IMR-90 (cell line): ENCODE results near the gene C5. TPM values are rescaled to one million over a fixed set of nuclear protein-coding genes. Genes with fewer than 3 reads are reported as not detected.

ENCODE experiments used
- ATAC-seq: fragments of 200-7000 bp; cut with Tn5 transposase; 2 replicates; pipeline ENCODE4 v1.9.1; 2020; ENCODE audit warnings: low read depth, mild to moderate bottlenecking, moderate library complexity
- BruUV-seq: library from RNA; stranded (reverse); fragments of 400-500 nt; replicated peaks from 2 replicates; lab custom pipeline; 2021; lab: Mats Ljungman, UMichigan
- CTCF ChIA-PET: fragments of 300-600 bp; formaldehyde crosslinking; extraction: SDS; loops from one replicate; lab custom pipeline; 2021; ENCODE audit warnings: antibody characterized with exemption; lab: Yijun Ruan, JAX
- POLR2A ChIA-PET: fragments of 300-600 bp; sonication (Branson Sonifier 250); formaldehyde crosslinking; loops from one replicate; lab custom pipeline; 2022; ENCODE audit warnings: antibody characterized with exemption; ENCODE audit not compliant: unreplicated experiment; lab: Charles Lee
- DNase-seq: peaks from one replicate; pipeline ENCODE4 v3.0.0; 2013
- H2AFZ ChIP-seq: replicated peaks from 2 replicates; pipeline ENCODE3; 2013; ENCODE audit warnings: low read length, mild to moderate bottlenecking; ENCODE audit not compliant: poor library complexity
- H2AK5ac ChIP-seq: 2 replicates; pipeline ENCODE4 v1.6.1; 2013; ENCODE audit warnings: low read depth, low read length, inconsistent platforms
- H2AK9ac ChIP-seq: replicated peaks from 2 replicates; pipeline ENCODE3; 2013; ENCODE audit warnings: mild to moderate bottlenecking, low read depth, low read length, moderate library complexity; ENCODE audit not compliant: poor library complexity
- H2BK120ac ChIP-seq: 2 replicates; pipeline ENCODE4 v1.6.1; 2013; ENCODE audit warnings: low read depth, low read length, inconsistent platforms
- H2BK15ac ChIP-seq: 3 replicates; pipeline ENCODE4 v1.6.1; 2013; ENCODE audit warnings: low read depth, low read length, inconsistent platforms
- H2BK20ac ChIP-seq: 2 replicates; pipeline ENCODE4 v1.6.1; 2013; ENCODE audit warnings: low read depth, mild to moderate bottlenecking, inconsistent platforms, low read length, moderate library complexity
- H2BK5ac ChIP-seq: 2 replicates; pipeline ENCODE4 v1.6.1; 2013; ENCODE audit warnings: mild to moderate bottlenecking, low read depth, low read length, inconsistent platforms; ENCODE audit not compliant: poor library complexity, severe bottlenecking
- H3K14ac ChIP-seq: replicated peaks from 2 replicates; pipeline ENCODE4 v1.6.1; 2013; ENCODE audit warnings: low read depth, low read length, inconsistent platforms
- H3K18ac ChIP-seq: 2 replicates; pipeline ENCODE4 v1.6.1; 2013; ENCODE audit warnings: low read depth, low read length, control low read depth
- H3K23ac ChIP-seq: 2 replicates; pipeline ENCODE4 v1.6.1; 2013; ENCODE audit warnings: low read depth, low read length, inconsistent platforms
- H3K27ac ChIP-seq: 2 replicates; pipeline ENCODE4 v1.5.1; 2013; ENCODE audit warnings: mild to moderate bottlenecking, control low read depth, low read length; ENCODE audit not compliant: insufficient read depth
- H3K27me3 ChIP-seq: 2 replicates; pipeline ENCODE4 v1.6.1; 2013; ENCODE audit warnings: low read length; ENCODE audit not compliant: control insufficient read depth, insufficient read depth
- H3K36me3 ChIP-seq: 2 replicates; pipeline ENCODE4 v1.6.1; 2013; ENCODE audit warnings: low read length, mixed read lengths; ENCODE audit not compliant: control insufficient read depth, insufficient read depth
- H3K4ac ChIP-seq: 2 replicates; pipeline ENCODE4 v1.6.1; 2013; ENCODE audit warnings: low read depth, low read length, inconsistent platforms
- H3K4me1 ChIP-seq: 2 replicates; pipeline ENCODE4 v1.6.1; 2013; ENCODE audit warnings: low read length, mixed read lengths; ENCODE audit not compliant: control insufficient read depth, insufficient read depth
- H3K4me2 ChIP-seq: 2 replicates; pipeline ENCODE4 v1.6.1; 2013; ENCODE audit warnings: low read depth, mild to moderate bottlenecking, control low read depth, low read length, moderate library complexity
- H3K4me3 ChIP-seq: 2 replicates; pipeline ENCODE4 v1.5.1; 2013; ENCODE audit warnings: low read depth, mild to moderate bottlenecking, control low read depth, low read length, moderate library complexity; ENCODE audit not compliant: insufficient read depth
- H3K56ac ChIP-seq: 2 replicates; pipeline ENCODE4 v1.6.1; 2013; ENCODE audit warnings: low read length, inconsistent platforms; ENCODE audit not compliant: insufficient read depth; ENCODE audit errors: extremely low read depth
- H3K79me1 ChIP-seq, 2 experiments: 2 replicates each; pipeline ENCODE4 v1.6.1; 2013; ENCODE audit warnings: low read length in 2 of 2, inconsistent platforms in 1 of 2, low read depth in 1 of 2
- H3K9ac ChIP-seq: 2 replicates; pipeline ENCODE4 v1.6.1; 2013; ENCODE audit warnings: low read depth, low read length, control low read depth
- H3K9me1 ChIP-seq: 2 replicates; pipeline ENCODE4 v1.6.1; 2013; ENCODE audit warnings: low read length, inconsistent platforms; ENCODE audit not compliant: insufficient read depth
- H3K9me3 ChIP-seq: 2 replicates; pipeline ENCODE4 v1.6.1; 2013; ENCODE audit warnings: low read length; ENCODE audit not compliant: control insufficient read depth, insufficient read depth
- H4K20me1 ChIP-seq: 2 replicates; pipeline ENCODE4 v1.6.1; 2013; ENCODE audit warnings: low read length, inconsistent platforms; ENCODE audit not compliant: insufficient read depth
- H4K5ac ChIP-seq: 2 replicates; pipeline ENCODE4 v1.6.1; 2013; ENCODE audit warnings: mild to moderate bottlenecking, low read depth, low read length, control low read depth
- H4K8ac ChIP-seq, 2 experiments: 2 replicates each; pipeline ENCODE4 v1.6.1; 2013; ENCODE audit warnings: low read depth in 2 of 2, low read length in 2 of 2, control low read depth in 1 of 2, inconsistent platforms in 1 of 2
- H4K91ac ChIP-seq: 2 replicates; pipeline ENCODE4 v1.6.1; 2013; ENCODE audit warnings: low read depth, low read length, inconsistent platforms; ENCODE audit not compliant: insufficient read depth
- BHLHE40 ChIP-seq: fragments of 150-350 bp; IDR thresholded peaks from 2 replicates; pipeline ENCODE4 v1.6.1; 2016; ENCODE audit warnings: mild to moderate bottlenecking, low read depth, low read length
- FOS ChIP-seq: fragments of 150-350 bp; IDR thresholded peaks from 2 replicates; pipeline ENCODE4 v1.6.1; 2016; ENCODE audit warnings: low read depth, low read length
- MAZ ChIP-seq: IDR thresholded peaks from 2 replicates; pipeline ENCODE4 v1.6.1; 2012; ENCODE audit warnings: low read depth, mild to moderate bottlenecking, low read length, improper control_type of control experiment, moderate library complexity, borderline replicate concordance
- NFE2L2 ChIP-seq: fragments of 150-350 bp; IDR thresholded peaks from 2 replicates; pipeline ENCODE4 v1.6.1; 2016; ENCODE audit warnings: low read depth, mild to moderate bottlenecking, low read length
- POLR2A ChIP-seq: IDR thresholded peaks from 2 replicates; pipeline ENCODE4 v1.6.1; 2012; ENCODE audit warnings: mild to moderate bottlenecking, low read depth, low read length
- RCOR1 ChIP-seq: IDR thresholded peaks from 2 replicates; pipeline ENCODE4 v1.6.1; 2012; ENCODE audit warnings: mild to moderate bottlenecking, low read length, improper control_type of control experiment; ENCODE audit not compliant: insufficient replicate concordance
- SMC3 ChIP-seq: fragments of 150-350 bp; IDR thresholded peaks from 2 replicates; pipeline ENCODE4 v1.6.1; 2016; ENCODE audit warnings: low read depth, mild to moderate bottlenecking, antibody characterized with exemption, low read length, moderate library complexity
- WGBS, 2 experiments: methylation state at CpG; one replicate each; pipeline versions ENCODE4 v1.1.5 to v1.1.7; 2013; ENCODE audit warnings: missing lambda C conversion rate in 2 of 2; ENCODE audit not compliant: insufficient read length in 1 of 2; ENCODE audit errors: extremely low coverage in 2 of 2; 5-methylcytosine and 5-hydroxymethylcytosine counted together
- dilution Hi-C: fragments of 300-500 bp; cut with HindIII; formaldehyde crosslinking; loops from one replicate; pipeline ENCODE4 v1.14.3; 2018; ENCODE audit warnings: low sequenced_read_pairs; ENCODE audit not compliant: unreplicated experiment
- in situ Hi-C: fragments of 300-500 bp; cut with MboI; formaldehyde crosslinking; loops from 3 replicates; pipeline ENCODE4 v1.14.3; 2019; ENCODE audit warnings: low sequenced_read_pairs, inconsistent platforms, mixed read lengths
- intact Hi-C: fragments of 100-400 bp; cut with micrococcal nuclease; formaldehyde crosslinking; loops from 2 replicates; pipeline ENCODE4 v1.10.0; 2022
- polyA plus RNA-seq, 3 experiments: library from polyadenylated mRNA; depleted of rRNA; stranded (reverse); fragments of >200 nt; gene quantifications; 2 replicates each; pipeline ENCODE4 v1.2.3, GENCODE V29; 2012; ENCODE audit warnings: low replicate concordance in 1 of 3
- total RNA-seq: library from RNA; depleted of rRNA; stranded (reverse); fragments of >200 nt; gene quantifications from 2 replicates; pipeline ENCODE4 v1.2.3, GENCODE V29; 2012
- TF ChIP-seq, protein P1 (sequence below): conservative IDR thresholded peaks from 2 replicates; pipeline ENCODE4 v1.5.1; 2012; ENCODE audit warnings: mild to moderate bottlenecking, low read depth, low read length, improper control_type of control experiment

The C5 gene
- total and polyA plus RNA-seq, 2 of the 4 experiments (the other 2 are of a cell fraction): 1.5 to 2.3 TPM

- dilution Hi-C loops (no loop called here), in situ Hi-C loops (no loop called here), intact Hi-C loops (no loop called here)
- Histone ChIP-seq H2AK5ac (peak overlapping the region; percentile 71), H3K23ac (peak overlapping the region; percentile 50), H4K8ac (peak overlapping the region; percentile 75 to 88), H2BK15ac (peak overlapping the region; percentile 92; the same call in 2 of the 3 replicates), H4K5ac (peak overlapping the region; percentile 31), H3K18ac (peak overlapping the region; percentile 49), H3K9me1 (peaks cover 29% of the 10 kb centered on the region), H2BK20ac (peak overlapping the region; percentile 74), H2AK9ac (peak overlapping the region; percentile 96), H2BK120ac (peak overlapping the region; percentile 92), H2BK5ac (peak overlapping the region; percentile 87), H3K4ac (peak overlapping the region; percentile 94), H3K14ac (peak overlapping the region; percentile 94), H3K27me3 (no peaks in the 10 kb centered on the region), H3K56ac (peak overlapping the region; percentile 70; the same call in 1 of the 2 replicates), H3K9me3 (no peaks in the 10 kb centered on the region), H3K4me2 (peak overlapping the region; percentile 52; the same call in 1 of the 2 replicates), H3K27ac (peak overlapping the region; percentile 49), H3K9ac (peak overlapping the region; percentile 38), H3K79me1 (peaks cover 0 to 29% of the 10 kb centered on the region in 2 experiments; a peak in 2 of 4 replicates), H3K4me3 (no peak overlapping the region), H3K4me1 (peaks cover 18% of the 10 kb centered on the region), H3K36me3 (no peaks in the 10 kb centered on the region), H4K20me1 (no peaks in the 10 kb centered on the region), H4K91ac (peak overlapping the region; percentile 90), H2AFZ (peak overlapping the region; percentile 88)
- DNase-seq (peak; percentile 99), ATAC-seq (peak; percentile 89)
- POLR2A ChIA-PET: no interaction called here
- CTCF ChIA-PET: no interaction called here
- WGBS, 2 experiments: 44% methylated on average over 4 of the region's 13 CpGs; no CpG with 5 or more reads in 1 of the 2 experiments
- TF ChIP-seq, protein P1, sequence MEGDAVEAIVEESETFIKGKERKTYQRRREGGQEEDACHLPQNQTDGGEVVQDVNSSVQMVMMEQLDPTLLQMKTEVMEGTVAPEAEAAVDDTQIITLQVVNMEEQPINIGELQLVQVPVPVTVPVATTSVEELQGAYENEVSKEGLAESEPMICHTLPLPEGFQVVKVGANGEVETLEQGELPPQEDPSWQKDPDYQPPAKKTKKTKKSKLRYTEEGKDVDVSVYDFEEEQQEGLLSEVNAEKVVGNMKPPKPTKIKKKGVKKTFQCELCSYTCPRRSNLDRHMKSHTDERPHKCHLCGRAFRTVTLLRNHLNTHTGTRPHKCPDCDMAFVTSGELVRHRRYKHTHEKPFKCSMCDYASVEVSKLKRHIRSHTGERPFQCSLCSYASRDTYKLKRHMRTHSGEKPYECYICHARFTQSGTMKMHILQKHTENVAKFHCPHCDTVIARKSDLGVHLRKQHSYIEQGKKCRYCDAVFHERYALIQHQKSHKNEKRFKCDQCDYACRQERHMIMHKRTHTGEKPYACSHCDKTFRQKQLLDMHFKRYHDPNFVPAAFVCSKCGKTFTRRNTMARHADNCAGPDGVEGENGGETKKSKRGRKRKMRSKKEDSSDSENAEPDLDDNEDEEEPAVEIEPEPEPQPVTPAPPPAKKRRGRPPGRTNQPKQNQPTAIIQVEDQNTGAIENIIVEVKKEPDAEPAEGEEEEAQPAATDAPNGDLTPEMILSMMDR: no peak
- TF ChIP-seq NFE2L2 (peak; percentile 48; the same call in 1 of the 2 replicates), POLR2A (peak; percentile 92), MAZ (no peak; the same call in 1 of the 2 replicates), SMC3 (0 out of 2 replicates have a peak, but pooled peaks have one; percentile 6), RCOR1 (peak; percentile 60), FOS (peak; percentile 84), BHLHE40 (peak; percentile 26; the same call in 1 of the 2 replicates)
- no TSS peak for BruUV-seq
These were observed 124.3 kb downstream of the C5 start for GRCh38 chr9:120925535-120926396.
